Calu3 (cell line): ENCODE data around the gene P2RY14. TPM values are rescaled to one million over a fixed set of nuclear protein-coding genes. Genes with fewer than 3 reads are reported as not detected.

Source experiments
- BruUV-seq: library from RNA; stranded (reverse); fragments of 400-500 nt; replicated peaks from 2 replicates; lab custom pipeline; 2021; lab: Mats Ljungman, UMichigan
- CTCF ChIA-PET: fragments of 300-600 bp; sonication (Branson Sonifier 250); formaldehyde crosslinking; loops from one replicate; lab custom pipeline; 2022; ENCODE audit warnings: antibody characterized with exemption; lab: Charles Lee
- DNase-seq: peaks from one replicate; pipeline ENCODE4 v3.0.0; 2022
- H3K27ac Mint-ChIP-seq: one replicate; pipeline ENCODE4 v1.8.0; 2022; ENCODE audit warnings: mixed read lengths; ENCODE audit not compliant: unreplicated experiment
- H3K27me3 Mint-ChIP-seq: one replicate; pipeline ENCODE4 v1.8.0; 2022; ENCODE audit warnings: mixed read lengths; ENCODE audit not compliant: unreplicated experiment
- H3K36me3 Mint-ChIP-seq: one replicate; pipeline ENCODE4 v1.8.0; 2022; ENCODE audit warnings: mild to moderate bottlenecking, moderate library complexity, mixed read lengths; ENCODE audit not compliant: insufficient read depth, unreplicated experiment
- H3K4me1 Mint-ChIP-seq: one replicate; pipeline ENCODE4 v1.8.0; 2022; ENCODE audit warnings: mild to moderate bottlenecking, low read depth, mixed read lengths; ENCODE audit not compliant: unreplicated experiment
- H3K4me3 Mint-ChIP-seq: one replicate; pipeline ENCODE4 v1.8.0; 2022; ENCODE audit warnings: mild to moderate bottlenecking, low read depth, moderate library complexity, mixed read lengths; ENCODE audit not compliant: unreplicated experiment
- H3K9me3 Mint-ChIP-seq: one replicate; pipeline ENCODE4 v1.8.0; 2022; ENCODE audit warnings: low read depth, mixed read lengths; ENCODE audit not compliant: unreplicated experiment
- intact Hi-C: fragments of 100-400 bp; cut with micrococcal nuclease; formaldehyde crosslinking; loops from one replicate; pipeline ENCODE4 v1.10.0; 2022; ENCODE audit not compliant: unreplicated experiment
- total RNA-seq: library from RNA; stranded (reverse); gene quantifications from 2 replicates; pipeline ENCODE4 v1.2.3, GENCODE V29; 2022
- TF ChIP-seq, protein P1 (sequence below): fragments of 200-600 bp; IDR thresholded peaks from one replicate; pipeline ENCODE4 v1.8.0; 2022; ENCODE audit warnings: antibody characterized with exemption; ENCODE audit not compliant: unreplicated experiment

P2RY14 gene
- total RNA-seq, 1 experiment from 2014 or later = not detected

DNA sequence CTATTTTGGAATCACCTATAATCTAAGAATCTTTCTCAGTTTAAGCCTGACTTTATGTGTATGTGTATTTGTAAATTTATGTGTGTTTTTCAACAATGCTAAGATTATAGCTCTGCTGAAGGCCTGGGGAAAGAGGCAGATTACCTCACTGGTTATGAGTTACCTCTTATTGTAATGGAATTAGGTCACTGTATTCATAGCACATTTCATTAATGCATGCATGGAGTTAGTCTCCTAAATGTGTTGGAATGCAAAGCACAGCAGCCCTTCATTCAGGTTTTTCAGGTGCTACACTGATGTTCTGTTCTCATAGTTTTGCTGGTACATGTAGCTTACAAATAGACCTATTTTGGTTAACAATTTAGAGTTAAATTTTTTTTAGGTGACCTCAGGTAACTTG, 28.8 kb upstream of the P2RY14 start:
- CTCF ChIA-PET = interaction anchor here (0.6 to 0.7 kb wide), 2 partner anchors 447 to 647 kb away, joined by 4 read pairs; no protein-coding TSS in a partner anchor
- Mint-ChIP-seq H3K36me3 (no peaks in the 10 kb centered on the region), H3K27me3 (no peaks in the 10 kb centered on the region), H3K4me1 (peaks cover 53% of the 10 kb centered on the region), H3K27ac (peak overlapping the region; percentile 28), H3K9me3 (no peaks in the 10 kb centered on the region), H3K4me3 (no peak overlapping the region)
- intact Hi-C loops = loop anchor here (1.0 to 5.0 kb wide), 2 partner anchors 9 to 530 kb away; partner anchors contain the start of gene GPR87
- TF ChIP-seq, protein P1, sequence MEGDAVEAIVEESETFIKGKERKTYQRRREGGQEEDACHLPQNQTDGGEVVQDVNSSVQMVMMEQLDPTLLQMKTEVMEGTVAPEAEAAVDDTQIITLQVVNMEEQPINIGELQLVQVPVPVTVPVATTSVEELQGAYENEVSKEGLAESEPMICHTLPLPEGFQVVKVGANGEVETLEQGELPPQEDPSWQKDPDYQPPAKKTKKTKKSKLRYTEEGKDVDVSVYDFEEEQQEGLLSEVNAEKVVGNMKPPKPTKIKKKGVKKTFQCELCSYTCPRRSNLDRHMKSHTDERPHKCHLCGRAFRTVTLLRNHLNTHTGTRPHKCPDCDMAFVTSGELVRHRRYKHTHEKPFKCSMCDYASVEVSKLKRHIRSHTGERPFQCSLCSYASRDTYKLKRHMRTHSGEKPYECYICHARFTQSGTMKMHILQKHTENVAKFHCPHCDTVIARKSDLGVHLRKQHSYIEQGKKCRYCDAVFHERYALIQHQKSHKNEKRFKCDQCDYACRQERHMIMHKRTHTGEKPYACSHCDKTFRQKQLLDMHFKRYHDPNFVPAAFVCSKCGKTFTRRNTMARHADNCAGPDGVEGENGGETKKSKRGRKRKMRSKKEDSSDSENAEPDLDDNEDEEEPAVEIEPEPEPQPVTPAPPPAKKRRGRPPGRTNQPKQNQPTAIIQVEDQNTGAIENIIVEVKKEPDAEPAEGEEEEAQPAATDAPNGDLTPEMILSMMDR = no peak
- no TSS peak for BruUV-seq
- DNase-seq = no peak

DNA sequence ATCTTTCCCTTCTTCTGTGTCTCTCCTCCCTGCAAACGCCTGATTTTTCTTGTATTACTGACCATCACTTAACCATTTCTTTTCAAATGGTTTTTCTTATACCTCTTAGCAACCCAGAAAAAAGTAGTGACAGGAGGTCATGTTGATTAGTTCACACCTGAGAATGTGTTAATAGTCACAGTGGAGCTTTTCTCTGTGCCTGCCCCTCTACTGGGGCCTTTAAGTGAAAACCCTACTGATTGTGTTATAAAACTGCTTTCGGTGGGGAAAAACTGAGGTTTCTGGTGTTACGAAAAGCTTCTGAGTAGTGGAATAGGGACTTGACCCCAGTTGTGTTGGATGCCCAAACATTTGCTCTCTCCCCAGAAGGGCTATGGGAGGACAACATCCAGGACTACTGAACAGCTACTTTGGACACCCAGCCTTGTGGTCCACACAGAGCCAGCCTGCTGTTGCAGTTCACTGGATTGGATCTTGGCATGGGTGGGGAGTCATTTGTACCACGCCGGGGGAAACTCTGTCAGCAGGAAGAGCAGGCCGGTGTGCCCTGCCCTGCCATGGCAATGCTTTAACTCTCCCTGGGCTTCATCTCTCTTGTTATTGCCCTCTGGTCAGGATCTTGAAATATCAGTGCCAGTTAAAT, 27.9 kb upstream of the P2RY14 start:
- BruUV-seq = no TSS peak

DNA sequence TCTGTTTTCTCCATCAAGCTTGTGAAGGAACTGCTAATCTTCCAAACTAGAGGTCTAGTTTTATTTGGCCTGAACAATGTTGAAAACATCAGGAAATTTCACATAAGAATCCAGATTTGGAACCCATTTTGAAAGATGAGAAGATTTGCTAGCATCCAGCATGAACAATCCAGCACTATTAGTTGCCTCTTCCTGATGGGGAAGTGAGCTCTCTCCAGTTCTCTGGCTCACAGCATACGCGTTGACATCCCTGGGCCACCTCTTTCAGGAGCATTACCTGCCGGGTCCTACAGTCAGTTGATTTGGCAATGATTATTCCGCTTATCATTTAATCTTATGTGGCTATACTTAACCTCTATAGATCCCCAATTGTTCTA, 27.4 kb upstream of the P2RY14 start:
- Mint-ChIP-seq H3K4me1 (peaks cover 53% of the 10 kb centered on the region), H3K27me3 (no peaks in the 10 kb centered on the region), H3K36me3 (no peaks in the 10 kb centered on the region), H3K4me3 (peak overlapping the region; percentile 50), H3K9me3 (no peaks in the 10 kb centered on the region), H3K27ac (peak overlapping the region; percentile 91)
- CTCF ChIA-PET = interaction anchor here (0.5 to 2.4 kb wide), 6 partner anchors 11 to 1898 kb away, joined by 3 to 27 read pairs (median 5); partner anchors contain the start of gene GPR87
- BruUV-seq = no TSS peak
- no peak for DNase-seq
- TF ChIP-seq, protein P1 = no peak
- intact Hi-C loops = loop anchor here (1.0 to 5.0 kb wide), 2 partner anchors 22 to 532 kb away; no protein-coding TSS in a partner anchor

More for the DNA sequence above, 27.9 kb upstream of the P2RY14 start:
- Mint-ChIP-seq H3K4me3 (no peak overlapping the region), H3K4me1 (peaks cover 53% of the 10 kb centered on the region), H3K36me3 (no peaks in the 10 kb centered on the region), H3K27ac (peak overlapping the region; percentile 91), H3K9me3 (no peaks in the 10 kb centered on the region), H3K27me3 (no peaks in the 10 kb centered on the region)
- TF ChIP-seq, protein P1 = no peak
- intact Hi-C loops = loop anchor here (5.0 kb wide), 1 partner anchor 531 kb away; no protein-coding TSS in a partner anchor
- DNase-seq = no peak
- CTCF ChIA-PET = interaction anchor here (1.1 to 2.4 kb wide), 4 partner anchors 10 to 531 kb away, joined by 3 to 27 read pairs (median 8); partner anchors contain the start of gene GPR87

DNA sequence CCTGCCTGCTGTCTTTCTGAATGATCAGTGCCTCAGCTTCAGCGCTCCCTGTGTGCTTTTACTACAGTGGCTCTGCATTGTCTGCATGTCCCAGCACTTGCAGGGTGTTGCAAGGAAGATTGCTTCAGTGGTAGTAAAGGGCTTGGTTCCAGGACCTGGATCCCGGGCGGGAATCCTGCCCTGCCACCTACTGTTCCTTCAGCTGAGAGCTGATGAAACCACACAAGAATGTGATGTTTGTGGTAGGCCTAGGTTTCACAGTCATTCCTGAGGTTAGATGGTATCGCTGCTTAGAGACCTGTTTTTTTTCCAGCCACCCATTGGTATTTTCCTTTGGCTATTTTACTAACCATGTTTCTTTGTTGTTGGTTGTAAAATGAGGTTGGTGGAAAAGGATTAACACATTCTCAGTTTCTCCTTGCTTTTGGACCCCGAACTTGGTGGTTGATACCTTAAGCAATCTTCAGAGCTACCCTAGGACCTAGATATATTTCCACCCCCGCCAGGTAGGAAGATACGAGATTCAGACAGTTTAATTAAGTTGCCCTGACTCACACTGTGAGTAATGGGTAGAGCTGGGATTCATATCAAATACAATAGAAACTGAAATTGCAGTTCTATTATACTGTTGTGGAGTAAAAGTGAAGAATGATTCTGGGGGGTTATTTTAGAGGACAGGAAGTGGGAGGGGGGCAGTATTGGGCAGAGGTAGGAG, 26.9 kb upstream of the P2RY14 start:
- CTCF ChIA-PET = interaction anchor here (0.5 to 2.4 kb wide), 10 partner anchors 9 to 1899 kb away, joined by 3 to 27 read pairs (median 5); partner anchors contain the start of gene GPR87
- BruUV-seq = no TSS peak
- intact Hi-C loops = loop anchor here (1.0 to 5.0 kb wide), 2 partner anchors 22 to 532 kb away; no protein-coding TSS in a partner anchor
- peaks cover 53% of the 10 kb centered on the region for H3K4me1 Mint-ChIP-seq
- DNase-seq = peak; percentile 91
- H3K27me3 Mint-ChIP-seq = no peaks in the 10 kb centered on the region
- no peaks in the 10 kb centered on the region for H3K36me3 Mint-ChIP-seq
- H3K27ac Mint-ChIP-seq = peak overlapping the region; percentile 91
- TF ChIP-seq, protein P1 = no peak
- no peaks in the 10 kb centered on the region for H3K9me3 Mint-ChIP-seq
- H3K4me3 Mint-ChIP-seq = peak overlapping the region; percentile 50
